NT2/D1 (cell line): ENCODE measurements around the gene NLGN1.

Experiments used
- DNase-seq: peaks from one replicate; pipeline ENCODE4 v3.0.0-alpha.2; 2011; ENCODE audit warnings: low read depth, low spot score
- H3K27me3 ChIP-seq: 2 replicates; pipeline ENCODE4 v1.6.0; 2011; ENCODE audit warnings: mild to moderate bottlenecking; ENCODE audit not compliant: insufficient read length, insufficient read depth
- H3K36me3 ChIP-seq: 2 replicates; pipeline ENCODE4 v1.6.1; 2011; ENCODE audit warnings: mild to moderate bottlenecking, low read length, mixed read lengths; ENCODE audit not compliant: insufficient read depth, insufficient read length
- H3K4me1 ChIP-seq: 2 replicates; pipeline ENCODE4 v1.5.1; 2011; ENCODE audit not compliant: insufficient read depth, insufficient read length
- H3K4me3 ChIP-seq: 2 replicates; pipeline ENCODE4 v1.5.1; 2011; ENCODE audit warnings: low read depth; ENCODE audit not compliant: insufficient read length
- H3K9ac ChIP-seq: 2 replicates; pipeline ENCODE4 v1.6.0; 2011; ENCODE audit warnings: low read depth; ENCODE audit not compliant: insufficient read length
- H3K9me3 ChIP-seq: 2 replicates; pipeline ENCODE4 v1.5.1; 2011; ENCODE audit warnings: mild to moderate bottlenecking, low read length; ENCODE audit not compliant: insufficient read depth
- SUZ12 ChIP-seq: IDR thresholded peaks from 2 replicates; pipeline ENCODE4 v1.6.1; 2011; ENCODE audit not compliant: insufficient read length, insufficient read depth; ENCODE audit errors: extremely low read depth
- YY1 ChIP-seq: IDR thresholded peaks from 2 replicates; pipeline ENCODE4 v1.6.1; 2011; ENCODE audit not compliant: insufficient read length, insufficient read depth
- ZNF274 ChIP-seq: IDR thresholded peaks from 2 replicates; pipeline ENCODE4 v1.6.1; 2011; ENCODE audit warnings: mild to moderate bottlenecking, low read depth, low read length

Gene NLGN1

DNA sequence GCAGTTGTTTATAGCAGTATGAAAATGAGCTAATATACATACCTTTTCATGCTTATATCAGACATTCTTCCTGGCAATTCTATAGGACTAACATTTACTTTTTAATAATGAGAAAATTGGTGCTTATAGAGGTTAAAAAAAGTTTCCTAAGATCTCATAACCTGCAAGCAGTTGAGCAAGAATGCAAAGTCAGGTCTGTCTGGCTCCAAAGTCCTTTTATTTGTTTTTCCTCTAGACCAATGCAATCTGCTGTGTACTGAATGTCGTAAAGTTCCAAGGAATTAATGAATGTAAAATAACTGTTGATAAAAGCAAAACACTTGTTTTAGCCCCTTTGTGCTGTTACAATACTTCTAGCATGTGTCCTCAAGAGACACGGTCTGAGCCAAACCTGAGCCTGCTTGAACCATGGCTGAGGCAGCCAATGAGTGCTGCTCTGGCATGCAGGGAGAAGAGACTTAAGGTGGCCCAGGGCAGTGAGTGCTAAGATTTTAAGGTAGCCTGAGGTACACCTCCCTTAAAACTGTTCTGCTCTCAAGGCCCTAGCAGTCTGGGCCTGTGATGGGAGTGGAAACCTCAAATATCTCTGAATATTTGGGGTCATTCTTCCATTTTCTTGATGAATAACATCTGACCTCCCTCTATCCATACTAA is 906.5 kb downstream of the NLGN1 start:
- no peaks in the 10 kb centered on the region for H3K27me3 ChIP-seq
- no peaks in the 10 kb centered on the region for H3K4me1 ChIP-seq
- H3K4me3 ChIP-seq, result no peak overlapping the region
- DNase-seq, result no peak
- no peaks in the 10 kb centered on the region for H3K36me3 ChIP-seq
- TF ChIP-seq YY1 (no peak), ZNF274 (no peak)
- no peaks in the 10 kb centered on the region for H3K9me3 ChIP-seq
- no peak overlapping the region for H3K9ac ChIP-seq

GRCh38 chr3:174308736-174309135 is 911.2 kb downstream of the NLGN1 start:
- no peaks in the 10 kb centered on the region for H3K36me3 ChIP-seq
- no peak overlapping the region for H3K9ac ChIP-seq
- no peak overlapping the region for H3K4me3 ChIP-seq
- H3K27me3 ChIP-seq, result no peaks in the 10 kb centered on the region
- no peak for DNase-seq
- H3K9me3 ChIP-seq, result no peaks in the 10 kb centered on the region
- no peaks in the 10 kb centered on the region for H3K4me1 ChIP-seq
- TF ChIP-seq SUZ12 (no peak), ZNF274 (no peak), YY1 (no peak)

DNA sequence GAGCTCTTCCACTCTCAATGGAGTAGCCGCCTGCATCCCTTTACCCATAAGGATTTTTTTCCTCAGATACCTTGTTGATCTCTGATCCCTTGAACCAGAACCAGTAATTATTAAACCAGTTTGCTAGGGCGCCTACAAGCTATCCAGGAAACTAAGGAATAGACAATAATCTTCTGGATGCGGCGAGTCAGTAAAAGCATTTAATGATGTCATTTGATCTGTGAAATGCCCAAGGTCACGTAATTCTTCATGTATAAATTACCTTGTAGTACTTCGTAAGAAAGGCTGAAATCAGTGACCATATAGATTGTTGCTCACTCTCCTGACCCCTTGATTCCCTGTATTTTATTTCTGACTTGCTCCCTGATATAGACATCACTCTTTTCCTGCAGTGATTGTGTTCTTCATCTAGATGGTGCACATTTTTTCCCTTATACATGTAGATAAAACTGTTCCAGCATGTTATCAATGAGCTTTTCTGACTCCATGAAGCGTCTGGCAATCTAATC is 913.0 kb downstream of the NLGN1 start:
- H3K9ac ChIP-seq, result no peak overlapping the region
- no peaks in the 10 kb centered on the region for H3K36me3 ChIP-seq
- H3K27me3 ChIP-seq, result no peaks in the 10 kb centered on the region
- no peaks in the 10 kb centered on the region for H3K4me1 ChIP-seq
- TF ChIP-seq SUZ12 (no peak), YY1 (no peak), ZNF274 (no peak)
- H3K9me3 ChIP-seq, result no peaks in the 10 kb centered on the region
- no peak for DNase-seq
- no peak overlapping the region for H3K4me3 ChIP-seq

GRCh38 chr3:174315225-174315624 is 917.7 kb downstream of the NLGN1 start:
- Histone ChIP-seq H3K27me3 (no peaks in the 10 kb centered on the region), H3K9ac (no peak overlapping the region), H3K4me1 (no peaks in the 10 kb centered on the region), H3K9me3 (no peaks in the 10 kb centered on the region), H3K4me3 (no peak overlapping the region), H3K36me3 (no peaks in the 10 kb centered on the region)
- DNase-seq, result no peak
- TF ChIP-seq SUZ12, result no peak
- no peak for TF ChIP-seq ZNF274
- TF ChIP-seq YY1, result no peak

GRCh38 chr3:174317005-174317404 is 919.5 kb downstream of the NLGN1 start:
- 0 out of 2 replicates have a peak, but pooled peaks cover 3% of the 10 kb centered on the region for H3K9me3 ChIP-seq
- no peaks in the 10 kb centered on the region for H3K36me3 ChIP-seq
- no peaks in the 10 kb centered on the region for H3K27me3 ChIP-seq
- DNase-seq, result no peak
- no peaks in the 10 kb centered on the region for H3K4me1 ChIP-seq
- no peak for TF ChIP-seq YY1
- no peak for TF ChIP-seq ZNF274
- TF ChIP-seq SUZ12, result no peak
- no peak overlapping the region for H3K9ac ChIP-seq
- no peak overlapping the region for H3K4me3 ChIP-seq

GRCh38 chr3:174318181-174318580 is 920.6 kb downstream of the NLGN1 start:
- Histone ChIP-seq H3K4me1 (no peaks in the 10 kb centered on the region), H3K36me3 (no peaks in the 10 kb centered on the region), H3K9ac (no peak overlapping the region), H3K27me3 (no peaks in the 10 kb centered on the region), H3K4me3 (no peak overlapping the region), H3K9me3 (0 out of 2 replicates have a peak, but pooled peaks cover 3% of the 10 kb centered on the region)
- DNase-seq, result no peak
- no peak for TF ChIP-seq YY1
- TF ChIP-seq ZNF274, result no peak
- no peak for TF ChIP-seq SUZ12

DNA sequence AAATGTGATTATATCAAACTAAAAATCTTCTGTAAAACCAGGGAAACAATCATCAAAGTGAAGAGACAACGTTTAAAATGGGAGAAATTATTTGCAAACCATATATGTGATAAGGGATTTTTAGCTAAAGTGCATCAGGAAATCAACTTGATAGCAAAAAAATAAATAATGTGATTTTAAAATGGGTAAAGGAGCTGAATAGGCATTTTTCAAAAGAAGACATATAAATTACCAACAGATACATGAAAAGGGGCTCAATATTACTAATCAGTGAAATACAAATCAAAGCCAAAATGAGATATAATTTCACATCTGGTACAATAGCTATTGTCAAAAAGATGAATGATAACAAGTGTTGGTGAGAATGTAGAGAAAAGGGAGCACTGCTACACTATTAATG is 924.0 kb downstream of the NLGN1 start:
- DNase-seq, result no peak
- Histone ChIP-seq H3K27me3 (no peaks in the 10 kb centered on the region), H3K4me1 (no peaks in the 10 kb centered on the region), H3K36me3 (no peaks in the 10 kb centered on the region), H3K9ac (no peak overlapping the region), H3K4me3 (no peak overlapping the region), H3K9me3 (0 out of 2 replicates have a peak, but pooled peaks cover 3% of the 10 kb centered on the region)
- TF ChIP-seq ZNF274, result no peak
- TF ChIP-seq SUZ12, result no peak
- no peak for TF ChIP-seq YY1

DNA sequence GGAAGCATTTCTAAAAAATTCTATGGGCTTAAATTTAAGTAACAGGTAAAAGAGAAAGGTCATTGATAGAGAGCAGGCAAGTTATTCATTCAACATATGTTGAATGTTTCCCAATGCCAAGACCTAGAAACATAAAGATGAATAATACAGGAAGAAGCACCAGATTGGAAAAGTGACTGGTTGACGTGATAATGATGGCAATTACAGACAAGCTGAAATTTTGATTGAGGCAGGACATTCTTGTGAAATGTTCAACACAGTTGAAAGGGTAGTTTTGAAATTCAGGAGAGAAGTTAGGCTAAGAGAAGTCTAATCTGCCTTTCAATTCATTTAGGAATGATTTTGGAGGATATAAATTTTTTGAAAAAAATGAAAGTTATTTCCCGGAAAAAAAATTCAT is 925.2 kb downstream of the NLGN1 start:
- H3K9ac ChIP-seq, result no peak overlapping the region
- no peaks in the 10 kb centered on the region for H3K4me1 ChIP-seq

More for the DNA sequence above, 925.2 kb downstream of the NLGN1 start:
- TF ChIP-seq SUZ12 (no peak), ZNF274 (no peak), YY1 (no peak)
- Histone ChIP-seq H3K4me3 (no peak overlapping the region), H3K9me3 (0 out of 2 replicates have a peak, but pooled peaks cover 3% of the 10 kb centered on the region), H3K36me3 (no peaks in the 10 kb centered on the region), H3K27me3 (no peaks in the 10 kb centered on the region)
- no peak for DNase-seq
